GM20000 (cell line): ENCODE data around the gene MDGA2.
"Not testable (repeated sequence)": the region's sequence is repeated elsewhere in the genome, so short reads cannot be mapped to it uniquely, and the experiment has no call there.

Experiments used
- DNase-seq: peaks from one replicate; pipeline ENCODE4 v3.0.0; 2012; ENCODE audit warnings: low spot score
- TF ChIP-seq, protein P1 (sequence below): IDR thresholded peaks from 2 replicates; pipeline ENCODE4 v1.5.1; 2012; ENCODE audit warnings: mild to moderate bottlenecking, control low read depth; ENCODE audit errors: extremely low read depth, missing control alignments

Gene MDGA2

DNA sequence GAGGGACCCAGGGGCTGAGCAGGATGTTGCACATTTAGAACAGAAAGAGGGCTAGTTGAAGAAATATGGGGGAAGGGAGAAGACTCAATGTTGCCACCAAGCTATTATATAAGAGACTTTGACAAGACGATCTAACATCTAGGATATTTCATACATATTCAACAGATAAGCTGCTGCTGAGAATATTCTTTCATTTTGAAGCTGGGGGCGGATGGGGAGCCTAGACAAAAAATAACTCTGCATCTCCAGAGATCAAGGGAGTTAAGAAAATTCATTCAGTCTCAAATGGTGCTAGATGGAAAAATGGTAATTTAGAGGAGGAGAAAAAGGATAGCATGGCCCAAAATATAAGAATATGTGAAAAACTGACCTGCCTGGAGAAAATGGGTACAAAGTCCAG, 415.6 kb downstream of the MDGA2 start:
- DNase-seq, result no peak

DNA sequence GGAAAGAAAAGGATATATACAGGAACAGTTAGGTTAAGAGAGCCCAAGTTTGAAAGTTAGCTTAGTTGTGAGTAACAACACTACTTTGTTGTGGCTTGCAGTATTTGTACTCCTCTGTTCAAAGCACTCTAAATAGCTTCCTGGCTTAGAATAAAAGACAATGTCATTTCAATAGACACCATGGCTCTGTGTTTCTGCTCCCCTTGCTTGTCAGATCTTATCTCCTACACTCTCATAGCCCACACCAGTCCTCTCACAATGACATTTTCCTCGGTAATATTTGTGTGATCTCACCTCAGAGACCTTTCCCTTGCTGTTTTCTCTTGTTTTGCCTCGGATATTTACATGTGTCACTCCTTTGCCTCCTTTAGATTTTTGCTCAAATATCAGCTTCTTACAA, 418.4 kb downstream of the MDGA2 start:
- no peak for DNase-seq
- TF ChIP-seq, protein P1, sequence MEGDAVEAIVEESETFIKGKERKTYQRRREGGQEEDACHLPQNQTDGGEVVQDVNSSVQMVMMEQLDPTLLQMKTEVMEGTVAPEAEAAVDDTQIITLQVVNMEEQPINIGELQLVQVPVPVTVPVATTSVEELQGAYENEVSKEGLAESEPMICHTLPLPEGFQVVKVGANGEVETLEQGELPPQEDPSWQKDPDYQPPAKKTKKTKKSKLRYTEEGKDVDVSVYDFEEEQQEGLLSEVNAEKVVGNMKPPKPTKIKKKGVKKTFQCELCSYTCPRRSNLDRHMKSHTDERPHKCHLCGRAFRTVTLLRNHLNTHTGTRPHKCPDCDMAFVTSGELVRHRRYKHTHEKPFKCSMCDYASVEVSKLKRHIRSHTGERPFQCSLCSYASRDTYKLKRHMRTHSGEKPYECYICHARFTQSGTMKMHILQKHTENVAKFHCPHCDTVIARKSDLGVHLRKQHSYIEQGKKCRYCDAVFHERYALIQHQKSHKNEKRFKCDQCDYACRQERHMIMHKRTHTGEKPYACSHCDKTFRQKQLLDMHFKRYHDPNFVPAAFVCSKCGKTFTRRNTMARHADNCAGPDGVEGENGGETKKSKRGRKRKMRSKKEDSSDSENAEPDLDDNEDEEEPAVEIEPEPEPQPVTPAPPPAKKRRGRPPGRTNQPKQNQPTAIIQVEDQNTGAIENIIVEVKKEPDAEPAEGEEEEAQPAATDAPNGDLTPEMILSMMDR, result no peak

More for the DNA sequence above, 415.6 kb downstream of the MDGA2 start:
- TF ChIP-seq, protein P1, result no peak

DNA sequence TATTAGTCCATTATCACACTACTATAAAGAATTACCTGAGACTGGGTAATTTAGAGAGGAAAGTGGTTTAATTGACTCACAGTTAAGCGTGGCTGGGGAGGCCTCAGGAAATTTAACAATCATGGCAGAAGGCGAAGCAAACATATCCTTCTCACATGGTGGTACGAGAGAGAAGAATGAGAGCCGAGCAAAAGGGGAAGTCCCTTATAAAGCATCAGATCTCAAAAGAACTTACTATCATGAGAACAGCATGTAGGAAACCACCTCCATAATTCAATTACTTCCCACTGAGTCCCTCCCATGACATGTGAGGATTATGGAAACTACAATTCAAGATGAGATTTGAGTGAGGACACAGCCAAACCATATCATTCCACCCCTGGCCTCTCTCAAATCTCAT, 422.6 kb downstream of the MDGA2 start:
- TF ChIP-seq, protein P1, result no peak
- DNase-seq, result no peak

DNA sequence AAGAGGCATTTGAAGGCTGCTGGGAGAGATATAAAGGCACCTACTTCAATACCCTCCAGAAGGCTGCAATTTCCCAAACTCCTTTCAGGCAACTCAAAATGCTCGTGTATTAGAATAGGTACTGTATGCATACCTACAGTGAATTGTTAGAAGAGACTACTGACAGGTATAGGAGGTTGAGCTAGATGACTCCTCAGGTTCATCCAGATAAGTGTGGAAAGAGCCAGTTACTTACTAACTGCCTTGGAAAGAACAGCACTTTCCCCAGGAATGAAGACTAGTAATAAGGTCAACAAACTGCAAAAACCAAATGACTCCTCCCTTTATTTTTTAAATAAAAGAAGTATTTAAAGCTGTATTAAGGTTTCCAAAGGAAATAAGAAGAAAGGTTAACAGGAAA, 429.0 kb downstream of the MDGA2 start:
- DNase-seq, result no peak
- TF ChIP-seq, protein P1, result no peak

DNA sequence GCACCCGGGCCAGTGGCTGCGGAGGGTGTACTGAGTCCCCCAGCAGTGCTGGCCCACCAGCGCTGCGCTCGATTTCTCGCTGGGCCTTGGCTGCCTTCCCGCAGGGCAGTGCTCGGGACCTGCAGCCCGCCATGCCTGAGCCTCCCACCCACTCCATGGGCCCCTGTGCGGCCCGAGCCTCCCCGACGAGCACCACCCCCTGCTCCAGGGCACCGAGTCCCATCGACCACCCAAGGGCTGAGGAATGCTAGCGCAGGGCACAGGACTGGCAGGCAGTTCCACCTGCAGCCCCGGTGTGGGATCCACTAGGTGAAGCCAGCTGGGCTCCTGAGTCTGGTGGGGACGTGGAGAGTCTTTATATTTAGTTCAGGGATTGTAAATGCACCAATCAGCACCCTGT, 432.8 kb downstream of the MDGA2 start:
- DNase-seq, result not testable (repeated sequence)

DNA sequence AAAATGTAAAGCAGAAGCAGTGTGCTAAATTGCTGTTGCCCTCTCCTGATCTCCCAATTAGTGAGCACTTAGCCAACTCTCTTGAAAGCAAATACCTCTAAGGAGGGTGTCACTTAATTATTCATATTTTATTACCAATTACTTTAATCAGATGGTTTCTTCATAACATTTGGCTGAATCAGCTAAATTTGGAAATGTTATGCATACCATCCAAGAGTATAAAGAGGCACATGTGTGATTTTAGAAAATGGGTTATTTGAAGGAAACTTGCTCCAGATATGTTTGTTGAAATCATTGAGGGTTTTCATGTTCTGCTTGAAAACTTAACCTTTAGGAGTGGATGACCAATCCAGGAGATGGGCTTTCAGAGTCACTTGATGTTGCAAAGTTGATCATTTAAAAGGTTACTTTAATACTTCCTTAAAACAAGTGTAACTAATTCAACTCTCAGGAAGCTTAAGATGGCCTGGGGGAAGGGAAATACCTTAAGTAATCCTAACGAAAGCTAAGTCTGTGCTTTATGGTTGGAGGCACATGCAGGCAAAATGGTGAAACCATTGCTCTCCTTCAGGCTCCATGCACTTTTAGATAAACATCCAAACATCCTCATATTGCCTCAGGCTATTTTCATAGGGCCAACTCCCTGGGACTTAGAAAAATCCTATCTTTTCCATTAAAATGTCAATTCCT, 434.5 kb downstream of the MDGA2 start:
- no peak for DNase-seq
- TF ChIP-seq, protein P1, result no peak

DNA sequence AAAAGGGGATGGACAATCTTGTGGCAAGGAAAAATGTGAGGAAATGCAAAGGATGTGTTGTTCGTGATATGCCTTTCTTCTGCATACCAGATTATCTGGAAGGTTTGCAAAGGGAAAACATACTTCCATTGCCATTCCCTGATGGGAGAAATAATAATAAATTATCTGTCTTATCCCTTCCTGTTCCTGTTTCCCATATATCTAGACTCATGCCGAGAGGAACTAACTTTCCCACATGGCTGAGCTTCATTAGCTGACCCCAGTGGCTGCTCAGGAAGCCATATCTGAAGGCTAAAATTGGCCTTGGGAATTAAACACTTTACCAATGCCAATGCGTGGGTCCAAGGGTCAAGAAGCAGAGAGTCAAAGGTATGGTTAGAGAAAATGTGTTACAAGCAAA, 439.8 kb downstream of the MDGA2 start:
- no peak for DNase-seq
- TF ChIP-seq, protein P1, result no peak

DNA sequence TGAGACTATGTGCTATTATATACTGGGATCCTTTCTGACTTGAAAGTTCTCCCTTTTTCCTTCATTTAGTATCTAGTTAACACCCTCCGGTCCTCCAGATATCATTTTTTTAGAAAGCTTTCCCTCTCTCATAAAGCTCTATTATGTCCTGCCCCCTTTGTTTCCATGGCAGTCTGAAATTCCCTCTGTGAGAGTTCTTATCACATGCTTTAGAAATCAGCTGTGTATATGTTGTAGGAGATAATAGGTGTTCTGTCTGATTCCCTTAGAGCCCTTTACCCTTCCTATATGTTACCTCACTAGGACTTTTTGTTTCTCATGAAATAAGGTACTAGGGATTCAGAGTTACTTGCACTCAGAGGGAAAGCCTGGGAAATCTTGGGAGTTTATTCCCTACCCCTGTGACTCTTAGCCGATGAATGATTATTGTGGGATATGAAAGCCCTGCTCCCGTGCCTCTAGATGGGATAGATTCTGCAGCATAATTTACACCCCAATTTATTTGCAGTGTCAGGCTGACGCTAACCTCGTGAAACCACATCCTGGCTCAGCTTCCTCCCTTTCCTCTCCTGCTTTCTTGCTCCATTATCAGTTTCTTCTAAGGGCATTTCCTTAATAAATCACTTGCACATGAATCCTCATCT, 448.4 kb downstream of the MDGA2 start:
- TF ChIP-seq, protein P1, result no peak
- no peak for DNase-seq
